ENCODE results near the gene ZNFX1. TPM values are rescaled to one million over a fixed set of nuclear protein-coding genes. Genes with fewer than 3 reads are reported as not detected.

ZNFX1 gene
- total RNA-seq, 1 donor: 61.5 TPM

DNA sequence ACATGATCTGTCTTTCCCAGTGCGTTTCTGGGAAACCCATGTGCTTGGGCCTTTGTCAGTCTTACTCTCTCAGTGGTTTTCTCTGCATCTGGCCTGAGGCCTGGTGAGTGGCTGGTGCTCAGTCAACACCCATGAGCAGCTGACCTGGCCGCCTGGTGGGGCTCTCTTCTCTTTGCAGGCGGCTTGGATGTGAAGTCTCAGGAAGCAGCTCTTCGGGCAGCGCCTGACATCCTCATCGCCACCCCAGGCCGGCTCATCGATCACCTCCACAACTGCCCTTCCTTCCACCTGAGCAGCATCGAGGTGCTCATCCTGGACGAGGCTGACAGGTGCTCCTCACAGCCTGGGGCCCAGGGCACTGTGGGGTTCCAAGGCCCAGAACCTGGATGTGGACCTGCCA is 47.8 kb downstream of the ZNFX1 start:
- H3K36me3 ChIP-seq (ENCODE audit: insufficient read depth, low read length): peaks cover 77% of the 10 kb centered on the region

DNA sequence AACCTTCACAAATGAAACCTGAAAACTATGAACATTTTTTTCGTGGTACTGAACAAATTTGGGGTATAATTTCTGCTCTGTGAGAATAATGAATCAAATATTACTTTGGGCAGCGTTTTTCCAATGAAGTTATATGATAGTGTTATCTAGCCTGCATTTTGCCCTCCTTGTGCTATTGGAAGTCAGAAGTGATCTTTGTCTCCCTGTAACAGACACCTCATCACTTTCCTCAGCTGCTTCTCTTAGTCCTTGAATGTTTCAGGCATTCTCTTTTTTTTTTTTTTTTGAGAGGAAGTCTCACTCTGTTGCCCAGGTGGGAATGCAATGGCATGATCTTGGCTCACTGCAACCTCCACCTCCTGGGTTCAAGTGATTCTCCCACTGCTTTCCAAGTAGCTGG is 48.5 kb downstream of the ZNFX1 start:
- H3K9me3 ChIP-seq (ENCODE audit: low read depth, low read length): no peaks in the 10 kb centered on the region
- TF ChIP-seq, protein P1, sequence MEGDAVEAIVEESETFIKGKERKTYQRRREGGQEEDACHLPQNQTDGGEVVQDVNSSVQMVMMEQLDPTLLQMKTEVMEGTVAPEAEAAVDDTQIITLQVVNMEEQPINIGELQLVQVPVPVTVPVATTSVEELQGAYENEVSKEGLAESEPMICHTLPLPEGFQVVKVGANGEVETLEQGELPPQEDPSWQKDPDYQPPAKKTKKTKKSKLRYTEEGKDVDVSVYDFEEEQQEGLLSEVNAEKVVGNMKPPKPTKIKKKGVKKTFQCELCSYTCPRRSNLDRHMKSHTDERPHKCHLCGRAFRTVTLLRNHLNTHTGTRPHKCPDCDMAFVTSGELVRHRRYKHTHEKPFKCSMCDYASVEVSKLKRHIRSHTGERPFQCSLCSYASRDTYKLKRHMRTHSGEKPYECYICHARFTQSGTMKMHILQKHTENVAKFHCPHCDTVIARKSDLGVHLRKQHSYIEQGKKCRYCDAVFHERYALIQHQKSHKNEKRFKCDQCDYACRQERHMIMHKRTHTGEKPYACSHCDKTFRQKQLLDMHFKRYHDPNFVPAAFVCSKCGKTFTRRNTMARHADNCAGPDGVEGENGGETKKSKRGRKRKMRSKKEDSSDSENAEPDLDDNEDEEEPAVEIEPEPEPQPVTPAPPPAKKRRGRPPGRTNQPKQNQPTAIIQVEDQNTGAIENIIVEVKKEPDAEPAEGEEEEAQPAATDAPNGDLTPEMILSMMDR (IDR thresholded peaks at IDR 0.05; ENCODE audit: extremely low read depth, low read depth, low read length): no peak
- no peak overlapping the region for H3K27ac ChIP-seq (ENCODE audit: low read depth, low read length)
- peaks cover 77% of the 10 kb centered on the region for H3K36me3 ChIP-seq (ENCODE audit: insufficient read depth, low read length)
- no peak overlapping the region for H2AFZ ChIP-seq (ENCODE audit: low read length)
- H3K4me1 ChIP-seq (ENCODE audit: insufficient read depth, low read length): no peaks in the 10 kb centered on the region
- no peak overlapping the region for H3K4me2 ChIP-seq (ENCODE audit: insufficient read depth, low read length)
- H3K4me3 ChIP-seq (ENCODE audit: insufficient read depth, low read length): no peak overlapping the region
- no peaks in the 10 kb centered on the region for H4K20me1 ChIP-seq (ENCODE audit: insufficient read depth, low read length)
- H3K27me3 ChIP-seq (ENCODE audit: insufficient read depth, low read length): no peaks in the 10 kb centered on the region
- no peaks in the 10 kb centered on the region for H3K79me2 ChIP-seq (ENCODE audit: insufficient read depth, low read length)
- no peak for DNase-seq (ENCODE audit: insufficient read length, low spot score, missing footprints)

More for the DNA sequence above, 47.8 kb downstream of the ZNFX1 start:
- TF ChIP-seq, protein P1 (IDR thresholded peaks at IDR 0.05; ENCODE audit: extremely low read depth, low read depth, low read length): no peak
- H2AFZ ChIP-seq (ENCODE audit: low read length): no peak overlapping the region
- no peaks in the 10 kb centered on the region for H4K20me1 ChIP-seq (ENCODE audit: insufficient read depth, low read length)
- no peaks in the 10 kb centered on the region for H3K79me2 ChIP-seq (ENCODE audit: insufficient read depth, low read length)
- H3K4me2 ChIP-seq (ENCODE audit: insufficient read depth, low read length): no peak overlapping the region
- DNase-seq (ENCODE audit: insufficient read length, low spot score, missing footprints): no peak
- no peak overlapping the region for H3K4me3 ChIP-seq (ENCODE audit: insufficient read depth, low read length)
- H3K27ac ChIP-seq (ENCODE audit: low read depth, low read length): no peak overlapping the region
- no peaks in the 10 kb centered on the region for H3K4me1 ChIP-seq (ENCODE audit: insufficient read depth, low read length)
- H3K9me3 ChIP-seq (ENCODE audit: low read depth, low read length): no peaks in the 10 kb centered on the region
- no peaks in the 10 kb centered on the region for H3K27me3 ChIP-seq (ENCODE audit: insufficient read depth, low read length)

GRCh38 chr20:49228676-49229075 is 49.2 kb downstream of the ZNFX1 start:
- DNase-seq (ENCODE audit: insufficient read length, low spot score, missing footprints): no peak

DNA sequence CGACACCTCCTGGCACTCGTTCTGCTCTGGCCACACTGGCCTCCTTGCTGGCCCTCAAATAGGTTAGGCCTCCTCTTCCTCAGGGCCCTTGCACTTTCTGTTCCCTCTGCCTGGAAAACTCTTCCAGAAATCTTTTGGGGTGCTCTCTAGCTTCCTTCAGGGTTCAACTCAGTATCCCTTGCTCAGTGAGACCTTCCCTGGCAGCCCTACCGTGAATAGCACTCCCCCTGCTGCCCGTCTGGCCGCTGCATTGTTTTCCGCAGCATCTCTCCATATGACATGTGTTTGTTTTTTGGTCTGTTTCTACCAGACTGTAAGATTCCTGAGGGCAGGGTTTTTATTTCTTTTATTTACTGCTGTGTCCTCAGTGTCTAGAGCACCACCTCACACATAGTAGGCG is 52.0 kb downstream of the ZNFX1 start:
- DNase-seq (ENCODE audit: insufficient read length, low spot score, missing footprints): no peak
- no peak overlapping the region for H3K4me3 ChIP-seq (ENCODE audit: insufficient read depth, low read length)
- TF ChIP-seq, protein P1 (IDR thresholded peaks at IDR 0.05; ENCODE audit: extremely low read depth, low read depth, low read length): no peak
- no peak overlapping the region for H3K4me2 ChIP-seq (ENCODE audit: insufficient read depth, low read length)
- H2AFZ ChIP-seq (ENCODE audit: low read length): no peak overlapping the region
- H3K27me3 ChIP-seq (ENCODE audit: insufficient read depth, low read length): no peaks in the 10 kb centered on the region
- peaks cover 78% of the 10 kb centered on the region for H3K36me3 ChIP-seq (ENCODE audit: insufficient read depth, low read length)
- peaks cover 10% of the 10 kb centered on the region for H3K79me2 ChIP-seq (ENCODE audit: insufficient read depth, low read length)
- no peaks in the 10 kb centered on the region for H3K4me1 ChIP-seq (ENCODE audit: insufficient read depth, low read length)
- H3K27ac ChIP-seq (ENCODE audit: low read depth, low read length): no peak overlapping the region
- no peaks in the 10 kb centered on the region for H3K9me3 ChIP-seq (ENCODE audit: low read depth, low read length)
- H4K20me1 ChIP-seq (ENCODE audit: insufficient read depth, low read length): peaks cover 3% of the 10 kb centered on the region

More at GRCh38 chr20:49228676-49229075, 49.2 kb downstream of the ZNFX1 start:
- H4K20me1 ChIP-seq (ENCODE audit: insufficient read depth, low read length): no peaks in the 10 kb centered on the region
- no peaks in the 10 kb centered on the region for H3K4me1 ChIP-seq (ENCODE audit: insufficient read depth, low read length)
- H3K4me3 ChIP-seq (ENCODE audit: insufficient read depth, low read length): no peak overlapping the region
- H2AFZ ChIP-seq (ENCODE audit: low read length): no peak overlapping the region
- no peaks in the 10 kb centered on the region for H3K27me3 ChIP-seq (ENCODE audit: insufficient read depth, low read length)
- no peaks in the 10 kb centered on the region for H3K79me2 ChIP-seq (ENCODE audit: insufficient read depth, low read length)
- no peak overlapping the region for H3K4me2 ChIP-seq (ENCODE audit: insufficient read depth, low read length)
- TF ChIP-seq, protein P1 (IDR thresholded peaks at IDR 0.05; ENCODE audit: extremely low read depth, low read depth, low read length): no peak
- H3K36me3 ChIP-seq (ENCODE audit: insufficient read depth, low read length): peaks cover 77% of the 10 kb centered on the region
- no peaks in the 10 kb centered on the region for H3K9me3 ChIP-seq (ENCODE audit: low read depth, low read length)
- H3K27ac ChIP-seq (ENCODE audit: low read depth, low read length): no peak overlapping the region
